Lower leg skin (tissue), 3 donors: ENCODE results near the gene SLC9A3.

Experiments used
- POLR2A ChIP-seq, 2 donors: fragments of 450-650 bp; IDR thresholded peaks; one replicate each; pipeline ENCODE4 v1.6.1; 2016 to 2017; ENCODE audit warnings: antibody characterized with exemption in 2 of 2, mild to moderate bottlenecking in 1 of 2, moderate library complexity in 1 of 2
- TF ChIP-seq, protein P1 (sequence below), 3 donors: fragments of 450-650 bp; IDR thresholded peaks; one replicate each; pipeline ENCODE4 v1.5.1; 2016; ENCODE audit warnings: antibody characterized with exemption in 3 of 3, mild to moderate bottlenecking in 3 of 3, moderate library complexity in 2 of 3

DNA sequence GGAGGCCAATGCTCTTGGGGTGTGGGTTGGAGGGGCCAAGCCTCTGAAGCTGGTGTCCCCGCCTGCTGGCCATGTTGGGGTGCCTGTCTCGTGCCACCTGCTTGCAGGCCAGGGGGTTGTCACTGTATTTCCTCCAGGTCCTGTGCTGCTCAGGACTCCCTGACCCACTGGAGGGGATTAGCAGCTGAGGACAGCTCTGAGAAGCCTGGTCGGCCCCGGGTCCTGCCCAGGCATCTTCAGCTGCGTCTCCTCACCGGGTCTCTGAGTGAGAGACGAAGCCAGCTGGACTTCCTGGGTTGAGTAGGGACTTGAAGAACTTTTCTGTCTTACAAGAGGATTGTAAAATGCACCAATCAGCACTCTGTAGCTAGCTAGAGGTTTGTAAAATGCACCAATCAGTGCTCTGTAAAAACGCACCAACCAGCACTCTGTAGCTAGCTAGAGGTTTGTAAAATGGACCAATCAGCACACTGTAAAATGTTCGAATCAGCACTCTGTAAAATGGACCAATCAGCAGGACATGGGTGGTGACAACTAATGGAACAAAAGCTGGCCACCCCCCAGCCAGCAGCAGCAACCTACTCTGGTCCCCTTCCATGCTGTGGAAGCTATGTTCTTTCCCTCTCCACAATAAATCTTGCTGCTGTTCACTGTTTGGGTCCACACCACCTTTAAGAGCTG, 20.6 kb upstream of the SLC9A3 start:
- TF ChIP-seq POLR2A (IDR thresholded peaks at IDR 0.05): no peak
- TF ChIP-seq, protein P1, sequence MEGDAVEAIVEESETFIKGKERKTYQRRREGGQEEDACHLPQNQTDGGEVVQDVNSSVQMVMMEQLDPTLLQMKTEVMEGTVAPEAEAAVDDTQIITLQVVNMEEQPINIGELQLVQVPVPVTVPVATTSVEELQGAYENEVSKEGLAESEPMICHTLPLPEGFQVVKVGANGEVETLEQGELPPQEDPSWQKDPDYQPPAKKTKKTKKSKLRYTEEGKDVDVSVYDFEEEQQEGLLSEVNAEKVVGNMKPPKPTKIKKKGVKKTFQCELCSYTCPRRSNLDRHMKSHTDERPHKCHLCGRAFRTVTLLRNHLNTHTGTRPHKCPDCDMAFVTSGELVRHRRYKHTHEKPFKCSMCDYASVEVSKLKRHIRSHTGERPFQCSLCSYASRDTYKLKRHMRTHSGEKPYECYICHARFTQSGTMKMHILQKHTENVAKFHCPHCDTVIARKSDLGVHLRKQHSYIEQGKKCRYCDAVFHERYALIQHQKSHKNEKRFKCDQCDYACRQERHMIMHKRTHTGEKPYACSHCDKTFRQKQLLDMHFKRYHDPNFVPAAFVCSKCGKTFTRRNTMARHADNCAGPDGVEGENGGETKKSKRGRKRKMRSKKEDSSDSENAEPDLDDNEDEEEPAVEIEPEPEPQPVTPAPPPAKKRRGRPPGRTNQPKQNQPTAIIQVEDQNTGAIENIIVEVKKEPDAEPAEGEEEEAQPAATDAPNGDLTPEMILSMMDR (IDR thresholded peaks at IDR 0.05): no peak
